H1 (cell line): ENCODE measurements around the gene POLDIP3. TPM values are rescaled to one million over a fixed set of nuclear protein-coding genes. Genes with fewer than 3 reads are reported as not detected.

Experiments used
- ATF2 ChIP-seq: IDR thresholded peaks from 2 replicates; pipeline ENCODE4 v1.6.1; 2012; ENCODE audit warnings: low read length, inconsistent platforms
- BCL11A ChIP-seq, 2 experiments: IDR thresholded peaks; one replicate each; pipeline ENCODE4 v1.6.1; 2011; ENCODE audit warnings: low read depth in 2 of 2, low read length in 2 of 2, mild to moderate bottlenecking in 2 of 2
- BRCA1 ChIP-seq: IDR thresholded peaks from 2 replicates; pipeline ENCODE4 v1.6.1; 2012; ENCODE audit warnings: low read depth, low read length, improper control_type of control experiment
- CEBPB ChIP-seq: IDR thresholded peaks from 2 replicates; pipeline ENCODE4 v1.6.1; 2012; ENCODE audit warnings: low read depth, low read length
- CHD2 ChIP-seq: IDR thresholded peaks from 2 replicates; pipeline ENCODE4 v1.6.1; 2012; ENCODE audit warnings: low read length, improper control_type of control experiment
- FOSL1 ChIP-seq: IDR thresholded peaks from 2 replicates; pipeline ENCODE4 v1.6.1; 2011; ENCODE audit warnings: mild to moderate bottlenecking, low read depth, low read length, moderate library complexity; ENCODE audit not compliant: insufficient read depth
- JUND ChIP-seq: IDR thresholded peaks from 2 replicates; pipeline ENCODE4 v1.6.1; 2011; ENCODE audit warnings: mild to moderate bottlenecking, improper control_type of control experiment, low read length
- KDM1A ChIP-seq: fragments of 200-600, 300-600 bp; sonication (generic); IDR thresholded peaks from 2 replicates; pipeline ENCODE4 v1.7.1; 2016; ENCODE audit warnings: mild to moderate bottlenecking, low read length, borderline replicate concordance
- KDM4A ChIP-seq: IDR thresholded peaks from one replicate; pipeline ENCODE4 v1.7.1; 2012; ENCODE audit warnings: low read depth, mild to moderate bottlenecking, moderate library complexity, low read length, inconsistent platforms; ENCODE audit not compliant: severe bottlenecking
- KDM5A ChIP-seq: fragments of 200-600 bp; IDR thresholded peaks from 2 replicates; pipeline ENCODE4 v1.7.1; 2012; ENCODE audit warnings: mild to moderate bottlenecking, low read length, inconsistent platforms, mixed read lengths
- MAFK ChIP-seq: IDR thresholded peaks from 2 replicates; pipeline ENCODE4 v1.6.1; 2012; ENCODE audit warnings: low read depth, mild to moderate bottlenecking, improper control_type of control experiment, low read length
- MAX ChIP-seq: IDR thresholded peaks from 2 replicates; pipeline ENCODE4 v1.6.1; 2012; ENCODE audit warnings: inconsistent platforms
- PHF8 ChIP-seq: fragments of 200-600 bp; sonication (generic); conservative IDR thresholded peaks from 2 replicates; pipeline ENCODE4 v1.7.1; 2012; ENCODE audit warnings: low read depth, mild to moderate bottlenecking, inconsistent platforms, low read length, moderate library complexity
- POLR2A ChIP-seq, 2 experiments: IDR thresholded peaks; 1 replicate in 1 of 2; 2 replicates in 1 of 2; pipeline ENCODE4 v1.6.1; 2011; ENCODE audit warnings: low read depth in 2 of 2, low read length in 2 of 2, mild to moderate bottlenecking in 2 of 2; ENCODE audit errors: control extremely low read depth in 1 of 2
- RXRA ChIP-seq: IDR thresholded peaks from 2 replicates; pipeline ENCODE4 v1.6.1; 2011; ENCODE audit warnings: low read depth, mild to moderate bottlenecking, low read length, moderate library complexity; ENCODE audit not compliant: insufficient read depth
- SAP30 ChIP-seq: fragments of 300-600 bp; sonication (generic); IDR thresholded peaks from 2 replicates; pipeline ENCODE4 v1.7.1; 2012; ENCODE audit warnings: low read length, moderate library complexity, mild to moderate bottlenecking, inconsistent platforms; ENCODE audit not compliant: insufficient read depth, insufficient replicate concordance
- SIN3A ChIP-seq, 2 experiments: IDR thresholded peaks in 1 of 2; conservative IDR thresholded peaks in 1 of 2; 2 replicates each; pipeline ENCODE4 v1.6.1; 2011 to 2012; ENCODE audit warnings: low read length in 2 of 2, improper control_type of control experiment in 1 of 2, low read depth in 1 of 2, mild to moderate bottlenecking in 1 of 2
- SP4 ChIP-seq: IDR thresholded peaks from 2 replicates; pipeline ENCODE4 v1.6.1; 2012; ENCODE audit warnings: low read length, inconsistent platforms
- TAF7 ChIP-seq: optimal IDR thresholded peaks from 2 replicates; pipeline ENCODE3; 2011; ENCODE audit warnings: low read depth, mild to moderate bottlenecking, inconsistent platforms, low read length, moderate library complexity, borderline replicate concordance
- polyA plus RNA-seq, 7 experiments: library from polyadenylated mRNA; depleted of rRNA in 3 of 7; stranded (reverse) in 5 of 7; unstranded in 2 of 7; fragments of >200 nt in 5 of 7; fragments of 200-250 nt in 2 of 7; gene quantifications; 1 replicate in 5 of 7; 2 replicates in 1 of 7; 4 replicates in 1 of 7; pipeline versions ENCODE4 v1.2.1 to v1.2.3, GENCODE V29; 2011 to 2013; ENCODE audit warnings: missing spikeins in 2 of 7, mixed read lengths in 2 of 7
- total RNA-seq: library from RNA; stranded (reverse); fragmentation: NEBNext Ultra II Directional; extraction: Animal tissue kit (Norgen Biotek cat#: 25700); gene quantifications from 2 replicates; pipeline ENCODE4 v1.2.1, GENCODE V29; 2021

POLDIP3 gene
- total and polyA plus RNA-seq, 2 of the 8 experiments (the other 6 are each of a cell fraction or from before 2014, with no cell fraction given) = 43.5 to 84.6 TPM

GRCh38 chr22:42648368-42649245, 33.9 kb upstream of the POLDIP3 start (continued):
- no peak for TF ChIP-seq MAX
- no peak for TF ChIP-seq ATF2
- TF ChIP-seq KDM4A = peak; percentile 16
- TF ChIP-seq SIN3A (conservative IDR thresholded peaks at IDR 0.05 in 1 of 2, IDR thresholded peaks at IDR 0.05 in 1 of 2; ENCODE audit: low read depth in 1 of 2, low read length in 2 of 2) = 0 out of 4 replicates have a peak, but pooled peaks of 1 of the 2 experiments have one; percentile 19
- TF ChIP-seq KDM5A = 0 out of 2 replicates have a peak, but pooled peaks have one; percentile 29
- no peak for TF ChIP-seq JUND
- no peak; the same call in 1 of the 2 replicates for TF ChIP-seq PHF8
- 0 out of 3 replicates have a peak, but pooled peaks of 1 of the 2 experiments have one; percentile 27 for TF ChIP-seq POLR2A (IDR thresholded peaks at IDR 0.05; ENCODE audit: control extremely low read depth in 1 of 2, low read depth in 2 of 2, low read length in 2 of 2)
- TF ChIP-seq BCL11A (IDR thresholded peaks at IDR 0.05; ENCODE audit: low read depth in 2 of 2, low read length in 2 of 2) = no peak
- no peak for TF ChIP-seq FOSL1
- TF ChIP-seq BRCA1 = no peak
- no peak for TF ChIP-seq MAFK
- TF ChIP-seq TAF7 = no peak
- no peak for TF ChIP-seq SP4
- no peak for TF ChIP-seq CHD2
- no peak for TF ChIP-seq CEBPB
- TF ChIP-seq RXRA = no peak
- no peak for TF ChIP-seq KDM1A
- peak; percentile 18 for TF ChIP-seq SAP30
